ENCODE results near the gene MYH3. TPM values are rescaled to one million over a fixed set of nuclear protein-coding genes. Genes with fewer than 3 reads are reported as not detected.

MYH3 gene
- total and polyA plus RNA-seq, 10 of the 15 experiments (the other 5 are each of a cell fraction or from before 2014, with no cell fraction given), result 0.14 to 1.4 (median 0.71) TPM

- ATAC-seq (no peak), FAIRE-seq (no peak), DNase-seq (ENCODE audit: low read depth, low spot score) (no peak)
- 100% methylated on average over 1 of the region's 1 CpG for WGBS (ENCODE audit: insufficient coverage, insufficient replicate concordance, low lambda C conversion rate, missing lambda C conversion rate)
- H4K20me1 ChIP-seq (ENCODE audit: control insufficient read depth, insufficient read depth), result no peaks in the 10 kb centered on the region
- no peaks in the 10 kb centered on the region for H3K9me3 ChIP-seq (replicated peaks; ENCODE audit: control insufficient read depth, insufficient read depth, low read length)
- H3K79me2 ChIP-seq (ENCODE audit: control insufficient read depth, insufficient read depth, low read length), result no peaks in the 10 kb centered on the region
- intact Hi-C loops (cut with micrococcal nuclease; ENCODE audit: unreplicated experiment) (no loop called here), in situ Hi-C loops (cut with MboI) (no loop called here)
- no peak for TF ChIP-seq IRF4 (IDR thresholded peaks at IDR 0.05; ENCODE audit: low read depth, low read length)
- no peak for TF ChIP-seq KLF5 (IDR thresholded peaks at IDR 0.05; ENCODE audit: partially characterized antibody)
- no peak for TF ChIP-seq FOXM1 (IDR thresholded peaks at IDR 0.05; ENCODE audit: low read depth, low read length)
- no peak for TF ChIP-seq NFYA (IDR thresholded peaks at IDR 0.05; ENCODE audit: borderline replicate concordance, low read depth, low read length)
- TF ChIP-seq HDGF (IDR thresholded peaks at IDR 0.05), result no peak
- TF ChIP-seq ZNF622 (IDR thresholded peaks at IDR 0.05), result no peak
- no peak for TF ChIP-seq ATF2 (IDR thresholded peaks at IDR 0.05; ENCODE audit: low read length)
- no peak for TF ChIP-seq SREBF1 (IDR thresholded peaks at IDR 0.05; ENCODE audit: low read length)
- no peak for TF ChIP-seq RBBP5 (conservative IDR thresholded peaks at IDR 0.05)
- no peak for TF ChIP-seq ZBTB4 (CRISPR knock-in tag; IDR thresholded peaks at IDR 0.05)
- no peak for TF ChIP-seq EZH2 (IDR thresholded peaks at IDR 0.05; ENCODE audit: borderline replicate concordance, control insufficient read depth, low read depth, low read length)
- TF ChIP-seq RCOR1 (conservative IDR thresholded peaks at IDR 0.05; ENCODE audit: low read depth, low read length), result no peak
- no peak for TF ChIP-seq GABPA (IDR thresholded peaks at IDR 0.05; ENCODE audit: low read depth)
- TF ChIP-seq HDAC6 (IDR thresholded peaks at IDR 0.05; ENCODE audit: unreplicated experiment), result no peak
- no peak for TF ChIP-seq BACH1 (IDR thresholded peaks at IDR 0.05; ENCODE audit: borderline replicate concordance)
- no peaks in the 10 kb centered on the region for H3K4me1 ChIP-seq (ENCODE audit: control insufficient read depth, insufficient read depth, low read length)
- RAD21 ChIA-PET (ENCODE audit: unreplicated experiment), result no interaction called here
- POLR2A ChIA-PET, result no interaction called here
- no peaks in the 10 kb centered on the region for H3K27me3 ChIP-seq (replicated peaks in 1 of 2; ENCODE audit: control insufficient read depth in 2 of 2, insufficient read depth in 2 of 2, low read length in 1 of 2)
- no peak overlapping the region for H3K4me2 ChIP-seq (ENCODE audit: control insufficient read depth, insufficient read depth)
- CTCF ChIA-PET, result no interaction called here
- H3K36me3 ChIP-seq (ENCODE audit: control insufficient read depth in 2 of 2, insufficient read depth in 2 of 2, low read length in 1 of 2), result no peaks in the 10 kb centered on the region; a peak in 1 of 4 replicates
- H3K27ac ChIP-seq (ENCODE audit: control insufficient read depth, insufficient read depth), result no peak overlapping the region
- SMC1A ChIA-PET (ENCODE audit: uncharacterized antibody, unreplicated experiment), result no interaction called here
- H3K4me3 ChIP-seq, result no peak overlapping the region
- no peak overlapping the region for H2AFZ ChIP-seq (ENCODE audit: control insufficient read depth, low read depth, low read length)
- no TSS peak for BruUV-seq (replicated peaks)
- H3K9ac ChIP-seq (ENCODE audit: control insufficient read depth, insufficient read depth, low read length), result no peak overlapping the region
Measured at GRCh38 chr17:10668775-10669174, 11.7 kb upstream of the MYH3 start.

All from GM12878 (cell line).